ENCODE results near the gene BBS9. TPM values are rescaled to one million over a fixed set of nuclear protein-coding genes. Genes with fewer than 3 reads are reported as not detected.
"Not testable (repeated sequence)": the region's sequence is repeated elsewhere in the genome, so short reads cannot be mapped to it uniquely, and the experiment has no call there.

The BBS9 gene
- total and polyA plus RNA-seq, 8 donors, result 2.6 to 10.8 (median 6.0) TPM

DNA sequence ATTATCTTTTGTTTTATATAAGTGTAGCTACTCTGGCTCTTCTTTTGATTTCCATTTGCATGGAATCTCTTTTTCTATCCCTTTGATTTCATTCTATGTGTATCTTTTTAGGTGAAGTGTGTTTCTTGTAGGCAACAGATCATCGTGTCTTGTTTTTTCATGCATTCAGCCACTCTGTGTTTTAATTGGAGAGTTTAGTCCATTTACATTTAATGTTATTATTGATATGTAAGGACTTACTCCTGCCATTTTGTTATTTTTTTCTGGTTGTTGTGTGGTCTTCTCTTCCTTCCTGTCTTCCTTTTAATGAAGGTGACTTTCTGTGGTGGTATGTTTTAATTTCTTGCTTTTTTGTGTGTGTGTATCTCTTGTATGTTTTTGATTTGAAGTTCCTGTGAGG is 81.6 kb downstream of the BBS9 start:
- Histone ChIP-seq H3K27me3 (no peaks in the 10 kb centered on the region), H3K4me3 (no peak overlapping the region), H3K9me3 (no peaks in the 10 kb centered on the region), H3K4me1 (no peaks in the 10 kb centered on the region), H3K36me3 (no peaks in the 10 kb centered on the region), H3K27ac (no peak overlapping the region)
- intact Hi-C loops (cut with DNase I), result no loop called here
- ATAC-seq (no peak), DNase-seq (no peak), FAIRE-seq (no peak)
- 96 to 97% methylated on average over 1 of the region's 1 CpG for WGBS, 2 donors
- no peak for TF ChIP-seq CTCF (IDR thresholded peaks at IDR 0.05)

DNA sequence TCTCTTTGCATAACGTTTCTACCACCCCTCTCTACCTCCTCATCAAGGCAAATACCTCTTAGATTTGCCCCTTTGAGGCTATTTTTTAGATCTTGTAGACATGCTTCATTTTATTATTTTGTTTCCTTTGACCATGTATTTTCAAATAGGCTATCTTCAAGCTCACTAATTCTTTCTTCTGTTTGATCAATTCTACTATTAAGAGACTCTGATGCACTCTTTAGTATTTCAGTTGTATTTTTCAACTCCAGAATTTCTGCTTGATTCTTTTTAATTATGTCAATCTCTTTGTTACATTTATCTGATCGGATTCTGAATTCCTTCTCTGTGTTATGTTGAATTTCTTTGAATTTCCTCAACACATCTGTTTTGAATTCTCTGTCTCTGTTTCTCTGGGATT is 82.8 kb downstream of the BBS9 start:
- Histone ChIP-seq H3K4me1 (no peaks in the 10 kb centered on the region), H3K4me3 (no peak overlapping the region), H3K27ac (no peak overlapping the region), H3K27me3 (no peaks in the 10 kb centered on the region), H3K9me3 (no peaks in the 10 kb centered on the region), H3K36me3 (no peaks in the 10 kb centered on the region)
- FAIRE-seq (no peak), ATAC-seq (no peak), DNase-seq (no peak)
- WGBS, 2 donors, result 75 to 83% methylated on average over 2 of the region's 2 CpGs
- intact Hi-C loops (cut with DNase I), result no loop called here
- no peak for TF ChIP-seq CTCF (IDR thresholded peaks at IDR 0.05)

DNA sequence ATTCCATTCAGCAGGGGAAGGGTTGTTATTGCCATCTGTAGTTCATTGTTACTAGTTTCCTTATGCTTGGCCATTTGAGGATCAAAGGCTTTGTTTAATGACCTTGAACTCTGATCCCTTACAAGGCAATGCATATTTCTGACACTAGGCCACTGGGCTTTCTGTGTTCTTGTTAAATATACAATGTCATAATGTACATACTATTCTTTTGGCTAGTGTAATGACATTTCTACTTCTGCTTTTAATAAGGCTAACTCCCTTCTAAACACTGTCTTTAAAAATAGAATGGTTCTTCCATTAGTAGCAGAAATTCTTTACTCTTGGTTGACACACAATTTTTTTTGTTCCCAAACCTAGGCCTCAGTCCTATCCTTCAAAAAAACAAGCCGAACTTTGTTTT is 86.6 kb downstream of the BBS9 start:
- no peak for ATAC-seq

DNA sequence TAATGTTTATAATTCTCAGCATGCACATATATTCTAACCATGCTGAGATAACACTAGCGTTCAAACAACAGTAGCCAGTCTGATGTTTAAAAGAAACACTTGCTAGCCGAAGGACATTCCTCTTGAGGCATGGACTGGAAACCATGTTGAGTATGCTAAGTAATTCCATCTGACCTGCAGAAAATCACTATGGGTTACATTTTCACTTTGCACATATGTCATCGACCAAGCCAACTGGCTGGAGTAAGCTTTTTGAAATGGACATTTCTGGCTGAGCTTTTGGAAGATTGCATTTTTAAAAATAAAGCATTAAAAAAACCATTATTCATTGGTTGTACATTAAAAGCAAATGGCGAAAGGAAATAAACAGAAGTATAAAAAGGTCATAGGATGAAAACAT is 88.2 kb downstream of the BBS9 start:
- 94 to 96% methylated on average over 4 of the region's 4 CpGs for WGBS, 2 donors
- Histone ChIP-seq H3K36me3 (no peaks in the 10 kb centered on the region), H3K27me3 (no peaks in the 10 kb centered on the region), H3K4me3 (no peak overlapping the region), H3K27ac (no peak overlapping the region), H3K4me1 (no peaks in the 10 kb centered on the region), H3K9me3 (no peaks in the 10 kb centered on the region)
- ATAC-seq (no peak), DNase-seq (no peak), FAIRE-seq (no peak)
- intact Hi-C loops (cut with DNase I), result no loop called here
- TF ChIP-seq CTCF (IDR thresholded peaks at IDR 0.05), result no peak

More for the DNA sequence above, 86.6 kb downstream of the BBS9 start:
- DNase-seq (no peak), FAIRE-seq (no peak)
- no peaks in the 10 kb centered on the region for H3K27me3 ChIP-seq
- H3K27ac ChIP-seq, result no peak overlapping the region
- H3K9me3 ChIP-seq, result no peaks in the 10 kb centered on the region
- no peaks in the 10 kb centered on the region for H3K4me1 ChIP-seq
- no peaks in the 10 kb centered on the region for H3K36me3 ChIP-seq
- TF ChIP-seq CTCF (IDR thresholded peaks at IDR 0.05), result no peak
- WGBS, 2 donors, result 89 to 90% methylated on average over 1 of the region's 1 CpG
- H3K4me3 ChIP-seq, result no peak overlapping the region
- intact Hi-C loops (cut with DNase I), result no loop called here

DNA sequence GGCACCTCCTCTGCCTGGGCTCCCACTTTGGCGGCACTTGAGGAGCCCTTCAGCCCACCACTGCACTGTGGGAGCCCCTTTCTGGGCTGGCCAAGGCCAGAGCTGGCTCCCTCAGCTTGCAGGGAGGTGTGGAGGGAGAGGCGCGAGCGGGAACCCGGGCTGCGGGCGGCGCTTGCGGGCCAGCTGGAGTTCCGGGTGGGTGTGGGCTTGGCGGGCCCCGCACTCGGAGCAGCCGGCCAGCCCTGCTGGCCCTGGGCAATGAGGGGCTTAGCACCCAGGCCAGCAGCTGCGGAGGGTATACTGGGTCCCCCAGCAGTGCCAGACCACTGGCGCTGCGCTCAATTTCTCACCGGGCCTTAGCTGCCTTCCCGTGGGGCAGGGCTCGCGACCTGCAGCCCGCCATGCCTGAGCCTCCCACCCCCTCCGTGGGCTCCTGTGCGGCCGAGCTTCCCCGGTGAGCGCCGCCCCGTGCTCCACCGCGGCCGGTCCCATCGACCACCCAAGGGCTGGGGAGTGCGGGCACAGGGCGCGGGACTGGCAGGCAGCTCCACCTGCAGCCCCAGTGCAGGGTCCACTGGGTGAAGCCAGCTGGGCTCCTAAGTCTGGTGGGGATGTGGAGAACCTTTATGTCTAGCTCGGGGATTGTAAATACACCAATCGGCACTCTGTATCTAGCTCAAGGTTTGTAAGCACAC is 89.6 kb downstream of the BBS9 start:
- H3K4me1 ChIP-seq; intact Hi-C loops (cut with DNase I); H3K27ac ChIP-seq; FAIRE-seq; H3K36me3 ChIP-seq; H3K9me3 ChIP-seq; H3K4me3 ChIP-seq; ATAC-seq; H3K27me3 ChIP-seq: not testable (repeated sequence)
- peak in 1 of 6 donors; percentile 55 for DNase-seq
- whole genome bisulfite sequencing, 2 donors, result 95 to 99% methylated on average over 28 to 38 of the region's 38 CpGs

Measured in pancreas (tissue), 10 donors.